Naive thymus-derived CD8-positive, alpha-beta T cell (primary cell): ENCODE data around the gene SYNGAP1. TPM values are rescaled to one million over a fixed set of nuclear protein-coding genes. Genes with fewer than 3 reads are reported as not detected.

Experiments used
- ATAC-seq, 2 donors: fragments of 150-1000 bp; cut with Tn5 transposase in 1 of 2; sonication (Bioruptor Pico), chemical (Tn5 transposase) in 1 of 2; 1 replicate in 1 of 2; 2 replicates in 1 of 2; pipeline ENCODE4 v1.10.0; 2021; ENCODE audit warnings: mild to moderate bottlenecking in 2 of 2, moderate library complexity in 2 of 2
- POLR2A ChIA-PET: fragments of 350-600 bp; sonication (Branson Sonifier 250); formaldehyde crosslinking; loops from one replicate; lab custom pipeline; 2021; ENCODE audit warnings: antibody characterized with exemption; lab: Charles Lee
- DNase-seq, 10 donors: peaks; one replicate each; pipeline versions ENCODE4 v3.0.0 to v3.0.0-alpha.2; 2020 to 2022
- H3K27ac Mint-ChIP-seq, 10 donors: one replicate each; pipeline ENCODE4 v1.8.0; 2020 to 2022; ENCODE audit warnings: mild to moderate bottlenecking in 10 of 10, mixed read lengths in 10 of 10, moderate library complexity in 4 of 10, inconsistent platforms in 1 of 10
- H3K27me3 Mint-ChIP-seq, 5 donors: one replicate each; pipeline ENCODE4 v1.8.0; 2021 to 2022; ENCODE audit warnings: mixed read lengths in 5 of 5
- H3K36me3 Mint-ChIP-seq, 3 donors: one replicate each; pipeline ENCODE4 v1.8.0; 2020 to 2022; ENCODE audit warnings: mixed read lengths in 3 of 3, mild to moderate bottlenecking in 2 of 3, inconsistent platforms in 1 of 3
- H3K4me1 Mint-ChIP-seq, 4 donors: one replicate each; pipeline ENCODE4 v1.8.0; 2021 to 2022; ENCODE audit warnings: mixed read lengths in 4 of 4
- H3K4me3 Mint-ChIP-seq, 10 donors: one replicate each; pipeline ENCODE4 v1.8.0; 2020 to 2022; ENCODE audit warnings: mild to moderate bottlenecking in 10 of 10, mixed read lengths in 10 of 10, moderate library complexity in 6 of 10, inconsistent platforms in 1 of 10
- H3K9me3 Mint-ChIP-seq, 9 donors: one replicate each; pipeline ENCODE4 v1.8.0; 2020 to 2022; ENCODE audit warnings: mixed read lengths in 9 of 9, mild to moderate bottlenecking in 3 of 9, inconsistent platforms in 1 of 9, moderate library complexity in 1 of 9
- microRNA-seq: library from miRNA; unstranded; fragments of <30 nt; microRNA quantifications from one replicate; pipeline ENCODE4 v1.2.0, GENCODE V29; 2022; ENCODE audit warnings: borderline microRNAs expressed
- polyA plus RNA-seq, 3 donors: library from polyadenylated mRNA; unstranded; fragments of 300-500 nt; fragmentation: Illumina TruSeq; gene quantifications; one replicate each; pipeline ENCODE4 v1.2.3, GENCODE V29; 2021
- total RNA-seq, 8 experiments: library from RNA in 2 of 8; stranded (reverse) in 2 of 8; gene quantifications; one replicate each; pipeline ENCODE4 v1.2.3 and lab custom pipeline; 2021 to 2026

The SYNGAP1 gene
- total and polyA plus RNA-seq, 5 experiments from 2014 or later = 0.38 to 66.6 (median 1.9) TPM

DNA sequence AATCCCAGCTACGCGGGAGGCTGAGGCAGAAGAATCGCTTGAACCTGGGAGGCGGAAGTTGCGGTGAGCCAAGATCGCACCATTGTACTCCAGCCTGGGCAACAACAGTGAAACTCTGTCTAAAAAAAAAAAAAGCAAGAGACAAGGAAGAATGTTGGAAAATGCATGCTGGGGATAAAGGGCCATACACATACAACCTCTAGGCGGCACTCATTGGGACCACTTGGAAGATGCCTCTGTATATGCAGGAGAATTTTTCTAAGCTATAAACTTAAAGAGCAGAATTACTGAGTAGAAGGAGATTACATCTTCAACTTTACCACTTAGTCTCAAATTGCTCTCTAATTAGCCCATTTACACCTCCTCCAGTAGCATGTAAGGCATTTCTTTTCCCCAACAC is 77.3 kb downstream of the SYNGAP1 start:
- H3K27ac Mint-ChIP-seq = peak overlapping the region in 1 of 10 donors; percentile 76
- POLR2A ChIA-PET = no interaction called here
- no peak for ATAC-seq

DNA sequence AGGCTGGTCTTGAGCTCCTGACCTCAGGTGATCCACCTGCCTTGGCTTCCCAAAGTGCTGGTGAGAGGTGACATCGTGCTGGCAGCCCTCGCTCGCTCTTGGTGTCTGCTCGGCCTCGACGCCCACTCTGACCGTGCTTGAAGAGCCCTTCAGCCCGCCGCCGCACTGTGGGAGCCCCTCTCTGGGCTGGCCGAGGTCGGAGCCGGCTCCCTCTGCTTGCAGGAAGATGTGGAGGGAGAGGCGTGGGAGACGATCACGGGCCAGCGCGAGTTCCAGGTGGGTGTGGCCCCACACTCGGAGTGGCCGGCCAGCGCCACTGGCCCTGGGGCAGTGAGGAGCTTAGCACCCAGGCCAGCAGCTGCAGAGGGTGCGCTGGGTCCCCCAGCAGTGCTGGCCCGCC is 82.6 kb downstream of the SYNGAP1 start:
- no peak for ATAC-seq
- Mint-ChIP-seq H3K27me3 (peaks cover 0 to 2% (median 0%) of the 10 kb centered on the region in 5 donors), H3K4me3 (no peak overlapping the region), H3K9me3 (peaks cover 0 to 2% (median 0%) of the 10 kb centered on the region in 9 donors), H3K36me3 (no peaks in the 10 kb centered on the region), H3K27ac (no peak overlapping the region), H3K4me1 (no peaks in the 10 kb centered on the region)
- no peak for DNase-seq
- POLR2A ChIA-PET = no interaction called here

More for the DNA sequence above, 77.3 kb downstream of the SYNGAP1 start:
- no peak for DNase-seq
- Mint-ChIP-seq H3K4me1 (peaks cover 0 to under 1% (median 0%) of the 10 kb centered on the region in 4 donors), H3K27me3 (no peaks in the 10 kb centered on the region), H3K9me3 (no peaks in the 10 kb centered on the region), H3K36me3 (no peaks in the 10 kb centered on the region), H3K4me3 (no peak overlapping the region)

DNA sequence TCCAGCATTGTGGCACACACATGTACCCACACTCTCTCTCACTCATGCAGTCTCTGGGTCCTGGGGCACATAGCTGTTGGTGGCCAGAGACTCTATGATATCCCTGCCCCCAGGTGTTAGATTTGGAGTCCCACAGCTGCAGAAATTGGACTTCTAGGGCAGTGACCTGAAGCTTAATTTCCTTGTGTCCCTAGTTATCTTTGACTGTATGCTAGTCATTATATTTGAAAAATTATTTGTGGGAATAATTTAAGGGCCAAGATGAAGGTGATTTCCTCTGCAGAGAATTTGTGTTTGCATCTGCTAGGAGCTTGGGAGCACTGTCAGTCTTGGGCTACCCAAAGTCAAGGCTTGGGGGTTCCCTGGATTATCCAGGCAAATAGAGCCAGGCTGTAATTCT is 84.6 kb downstream of the SYNGAP1 start:
- H3K27me3 Mint-ChIP-seq = peaks cover 1 to 8% (median 7%) of the 10 kb centered on the region in 5 donors
- peaks cover 0 to 8% (median 0%) of the 10 kb centered on the region in 4 donors for H3K4me1 Mint-ChIP-seq
- H3K9me3 Mint-ChIP-seq = peaks cover 0 to 2% (median 0%) of the 10 kb centered on the region in 9 donors
- DNase-seq (no peak), ATAC-seq (no peak)
- H3K36me3 Mint-ChIP-seq = no peaks in the 10 kb centered on the region
- POLR2A ChIA-PET = interaction anchor here (0.6 to 1.7 kb wide), 2 partner anchors 29 to 176 kb away, joined by 3 to 5 read pairs; no protein-coding TSS in a partner anchor
- no peak overlapping the region for H3K27ac Mint-ChIP-seq
- H3K4me3 Mint-ChIP-seq = no peak overlapping the region

Small RNA genes lying within 50 kb of the gene (microRNA-seq; reads per million reads assigned to microRNA genes)
- not detected for gene MIR5004

Other genes with a start within 250 kb of the SYNGAP1 start
- 1 to 10 TPM; 7.5 to 8.0 TPM for gene COL11A2, start 227.6 kb upstream of the SYNGAP1 start, total RNA-seq
- under 1 TPM; 0.08 to 0.48 (median 0.13) TPM for gene COL11A2, start 227.6 kb upstream of the SYNGAP1 start, polyA plus RNA-seq
- gene RXRB, start 219.4 kb upstream of the SYNGAP1 start, total RNA-seq = 100 to 1,000 TPM; 126 to 127 TPM
- 10 to 100 TPM in 1 of 3 donors, 1 to 10 TPM in 2; 6.6 to 10.9 (median 7.3) TPM for gene RXRB, start 219.4 kb upstream of the SYNGAP1 start, polyA plus RNA-seq
- 10 to 100 TPM; 35.5 to 36.4 TPM for gene SLC39A7, start 219.2 kb upstream of the SYNGAP1 start, total RNA-seq
- 10 to 100 TPM; 18.8 to 23.8 (median 21.8) TPM for gene SLC39A7, start 219.2 kb upstream of the SYNGAP1 start, polyA plus RNA-seq
- gene HSD17B8, start 215.4 kb upstream of the SYNGAP1 start, total RNA-seq = 10 to 100 TPM; 28.7 to 29.0 TPM
- gene HSD17B8, start 215.4 kb upstream of the SYNGAP1 start, polyA plus RNA-seq = 10 to 100 TPM; 75.0 to 79.2 (median 75.9) TPM
- 10 to 100 TPM; 58.3 to 59.1 TPM for gene RING1, start 211.6 kb upstream of the SYNGAP1 start, total RNA-seq
- gene RING1, start 211.6 kb upstream of the SYNGAP1 start, polyA plus RNA-seq = 10 to 100 TPM; 12.1 to 12.5 (median 12.4) TPM
- 100 to 1,000 TPM; 116 TPM for gene VPS52, start 148.2 kb upstream of the SYNGAP1 start, total RNA-seq
- gene VPS52, start 148.2 kb upstream of the SYNGAP1 start, polyA plus RNA-seq = 10 to 100 TPM in 2 of 3 donors, 1 to 10 TPM in 1; 9.3 to 19.3 (median 15.2) TPM
- gene RPS18, start 148.0 kb upstream of the SYNGAP1 start, total RNA-seq = 1,000 to 10,000 TPM; 4,620 to 4,686 TPM
- gene RPS18, start 148.0 kb upstream of the SYNGAP1 start, polyA plus RNA-seq = over 10,000 TPM in 2 of 3 donors, 1,000 to 10,000 TPM in 1; 9,896 to 11,320 (median 11,293) TPM
- 10 to 100 TPM; 37.8 to 41.9 TPM for gene B3GALT4, start 142.9 kb upstream of the SYNGAP1 start, total RNA-seq
- gene B3GALT4, start 142.9 kb upstream of the SYNGAP1 start, polyA plus RNA-seq = 10 to 100 TPM; 14.5 to 20.4 (median 18.7) TPM
- 10 to 100 TPM; 53.3 to 59.0 TPM for gene WDR46, start 130.8 kb upstream of the SYNGAP1 start, total RNA-seq
- 10 to 100 TPM; 71.3 to 83.7 (median 74.1) TPM for gene WDR46, start 130.8 kb upstream of the SYNGAP1 start, polyA plus RNA-seq
- 10 to 100 TPM; 30.4 to 36.6 TPM for gene PFDN6, start 130.5 kb upstream of the SYNGAP1 start, total RNA-seq
- 10 to 100 TPM; 33.4 to 38.2 (median 35.5) TPM for gene PFDN6, start 130.5 kb upstream of the SYNGAP1 start, polyA plus RNA-seq
- 10 to 100 TPM; 60.3 to 66.4 TPM for gene RGL2, start 121.1 kb upstream of the SYNGAP1 start, total RNA-seq
- gene RGL2, start 121.1 kb upstream of the SYNGAP1 start, polyA plus RNA-seq = 1 to 10 TPM; 5.3 to 9.9 (median 7.0) TPM
- gene TAPBP, start 106.0 kb upstream of the SYNGAP1 start, total RNA-seq = 100 to 1,000 TPM; 212 to 215 TPM
- 100 to 1,000 TPM; 259 to 372 (median 327) TPM for gene TAPBP, start 106.0 kb upstream of the SYNGAP1 start, polyA plus RNA-seq
- 10 to 100 TPM; 29.7 to 33.6 TPM for gene ZBTB22, start 102.3 kb upstream of the SYNGAP1 start, total RNA-seq
- 10 to 100 TPM; 10.4 to 13.4 (median 10.7) TPM for gene ZBTB22, start 102.3 kb upstream of the SYNGAP1 start, polyA plus RNA-seq
- 10 to 100 TPM; 88.0 to 88.1 TPM for gene DAXX, start 97.1 kb upstream of the SYNGAP1 start, total RNA-seq
- gene DAXX, start 97.1 kb upstream of the SYNGAP1 start, polyA plus RNA-seq = 100 to 1,000 TPM in 1 of 3 donors, 10 to 100 TPM in 2; 77.5 to 132 (median 86.5) TPM
- 1 to 10 TPM in 1 of 2 experiments, under 1 TPM in 1; 0.60 to 1.2 TPM for gene KIFC1, start 28.2 kb upstream of the SYNGAP1 start, total RNA-seq
- under 1 TPM in 2 of 3 donors, not detected in 1; 0.26 to 0.46 TPM for gene KIFC1, start 28.2 kb upstream of the SYNGAP1 start, polyA plus RNA-seq
- gene PHF1, start 9.1 kb upstream of the SYNGAP1 start, total RNA-seq = 100 to 1,000 TPM; 213 to 223 TPM
- gene PHF1, start 9.1 kb upstream of the SYNGAP1 start, polyA plus RNA-seq = 10 to 100 TPM; 44.3 to 71.4 (median 45.3) TPM
- 100 to 1,000 TPM; 198 to 201 TPM for gene CUTA, start 2.0 kb upstream of the SYNGAP1 start, total RNA-seq
- 100 to 1,000 TPM; 338 to 441 (median 385) TPM for gene CUTA, start 2.0 kb upstream of the SYNGAP1 start, polyA plus RNA-seq
- 10 to 100 TPM; 10.6 to 11.9 TPM for gene ZBTB9, start 34.5 kb downstream of the SYNGAP1 start, total RNA-seq
- gene ZBTB9, start 34.5 kb downstream of the SYNGAP1 start, polyA plus RNA-seq = 10 to 100 TPM in 1 of 3 donors, 1 to 10 TPM in 2; 3.7 to 10.4 (median 6.4) TPM
- gene BAK1, start 160.2 kb downstream of the SYNGAP1 start, total RNA-seq = 10 to 100 TPM; 16.3 to 16.5 TPM
- 10 to 100 TPM; 11.8 to 20.9 (median 13.2) TPM for gene BAK1, start 160.2 kb downstream of the SYNGAP1 start, polyA plus RNA-seq
- 10 to 100 TPM; 44.3 to 46.2 TPM for gene ITPR3, start 201.3 kb downstream of the SYNGAP1 start, total RNA-seq
- 1 to 10 TPM in 2 of 3 donors, under 1 TPM in 1; 0.98 to 4.9 (median 2.4) TPM for gene ITPR3, start 201.3 kb downstream of the SYNGAP1 start, polyA plus RNA-seq